K562 (cell line): Measurements from ENCODE around the gene IGIP. TPM values are rescaled to one million over a fixed set of nuclear protein-coding genes. Genes with fewer than 3 reads are reported as not detected.

Source experiments
- ASH1L ChIP-seq: fragments of 450-650 bp; IDR thresholded peaks from 2 replicates; pipeline ENCODE4 v1.6.1; 2018; ENCODE audit warnings: borderline replicate concordance, mild to moderate bottlenecking, low read depth; ENCODE audit not compliant: partially characterized antibody
- ATF3 ChIP-seq, 2 experiments: fragments of 450-650 bp in 1 of 2; sonication (generic) in 1 of 2; formaldehyde crosslinking in 1 of 2; IDR thresholded peaks in 1 of 2; conservative IDR thresholded peaks in 1 of 2; 2 replicates each; pipeline versions ENCODE4 v1.6.1 to v1.8.1; 2016 to 2023; ENCODE audit warnings: mild to moderate bottlenecking in 2 of 2, moderate library complexity in 2 of 2, inconsistent platforms in 1 of 2, missing genetic modification reagents in 1 of 2
- ATF6 ChIP-seq: sonication (generic); formaldehyde crosslinking; IDR thresholded peaks from 2 replicates; pipeline ENCODE4 v1.4.0; 2020; ENCODE audit warnings: mild to moderate bottlenecking, missing genetic modification reagents
- CBFA2T3 ChIP-seq: fragments of 450-650 bp; IDR thresholded peaks from 2 replicates; pipeline ENCODE4 v1.6.1; 2017
- CBX3 ChIP-seq, 2 experiments: IDR thresholded peaks; 1 replicate in 1 of 2; 2 replicates in 1 of 2; pipeline ENCODE4 v1.6.1; 2012; ENCODE audit warnings: inconsistent platforms in 2 of 2, low read length in 2 of 2, borderline replicate concordance in 1 of 2, control low read depth in 1 of 2
- CREM ChIP-seq: IDR thresholded peaks from 2 replicates; pipeline ENCODE4 v1.6.1; 2014; ENCODE audit warnings: antibody characterized with exemption, low read depth
- EP300 ChIP-seq: IDR thresholded peaks from 2 replicates; pipeline ENCODE4 v1.6.1; 2012; ENCODE audit warnings: low read length, improper control_type of control experiment
- FOSL1 ChIP-seq: fragments of 200-800 bp; sonication (Bioruptor generic); conservative IDR thresholded peaks from 2 replicates; pipeline ENCODE4 v1.6.1; 2016; ENCODE audit warnings: missing genetic modification characterization, missing compliant biosample characterization
- MAZ ChIP-seq, 2 experiments: fragments of 450-650 bp in 1 of 2; sonication (generic) in 1 of 2; formaldehyde crosslinking; IDR thresholded peaks in 1 of 2; conservative IDR thresholded peaks in 1 of 2; 2 replicates each; pipeline versions ENCODE4 v1.4.0 to v1.5.0; 2020; ENCODE audit warnings: mild to moderate bottlenecking in 1 of 2, missing genetic modification reagents in 1 of 2
- PCBP2 ChIP-seq: fragments of 200-400 bp; formaldehyde crosslinking; IDR thresholded peaks from 2 replicates; pipeline ENCODE4 v1.6.1; 2018; ENCODE audit warnings: low read length, low read depth, mild to moderate bottlenecking, moderate library complexity; ENCODE audit not compliant: poor library complexity, severe bottlenecking
- POU5F1 ChIP-seq: fragments of 150-350 bp; IDR thresholded peaks from 2 replicates; pipeline ENCODE4 v1.6.1; 2014; ENCODE audit warnings: borderline replicate concordance, low read length, low read depth, mild to moderate bottlenecking; ENCODE audit not compliant: partially characterized antibody
- RBM34 ChIP-seq: fragments of 200-400 bp; formaldehyde crosslinking; IDR thresholded peaks from 2 replicates; pipeline ENCODE4 v1.6.1; 2018; ENCODE audit warnings: low read length, borderline replicate concordance; ENCODE audit not compliant: insufficient read depth
- RCOR1 ChIP-seq, 2 experiments: IDR thresholded peaks; 2 replicates each; pipeline ENCODE4 v1.6.1; 2012; ENCODE audit warnings: low read depth in 2 of 2, low read length in 2 of 2, borderline replicate concordance in 1 of 2, improper control_type of control experiment in 1 of 2
- RREB1 ChIP-seq: fragments of 250-450 bp; sonication (Bioruptor Pico); IDR thresholded peaks from 2 replicates; pipeline ENCODE4 v1.4.0; 2020
- SLC30A9 ChIP-seq: fragments of 250-450 bp; sonication (Bioruptor Pico); IDR thresholded peaks from 2 replicates; pipeline ENCODE4 v1.8.0; 2022; ENCODE audit warnings: mild to moderate bottlenecking, moderate library complexity
- ZBTB34 ChIP-seq: fragments of 250-450 bp; sonication (Bioruptor Pico); IDR thresholded peaks from 2 replicates; pipeline ENCODE4 v1.8.0; 2021; ENCODE audit warnings: mild to moderate bottlenecking, moderate library complexity
- ZC3H11A ChIP-seq: IDR thresholded peaks from 2 replicates; pipeline ENCODE4 v1.6.1; 2012; ENCODE audit warnings: low read depth, low read length, improper control_type of control experiment
- polyA plus RNA-seq, 8 experiments: library from polyadenylated mRNA; depleted of rRNA in 4 of 8; stranded (reverse) in 5 of 8; unstranded in 3 of 8; fragments of >200 nt; fragmentation: Nextera tagmentation in 2 of 8; fragmentation: Illumina TruSeq in 1 of 8; extraction: Ambion mirVana in 2 of 8; extraction: Trizol in 1 of 8; gene quantifications; 2 replicates each; pipeline versions ENCODE4 v1.2.1 to v1.2.3, GENCODE V29; 2011 to 2014; ENCODE audit warnings: inconsistent platforms in 1 of 8, missing spikeins in 1 of 8
- total RNA-seq, 7 experiments: library from RNA; depleted of rRNA in 6 of 7; stranded (reverse); fragments of >200 nt in 6 of 7; fragmentation: Illumina TruSeq in 2 of 7; extraction: Trizol in 2 of 7; gene quantifications; 2 replicates each; pipeline versions ENCODE4 v1.2.1 to v1.2.3, GENCODE V29; 2011 to 2021; ENCODE audit warnings: low replicate concordance in 1 of 7

Gene IGIP
- total and polyA plus RNA-seq, 9 of the 15 experiments (the other 6 are each of a cell fraction or from before 2014, with no cell fraction given) = 0.52 to 1.6 (median 1.2) TPM

- TF ChIP-seq EP300 (no peak), CBX3 (IDR thresholded peaks at IDR 0.05; ENCODE audit: borderline replicate concordance in 1 of 2, low read length in 2 of 2) (no peak), CBFA2T3 (no peak), ASH1L (no peak), PCBP2 (no peak), FOSL1 (tag) (no peak), RREB1 (CRISPR knock-in tag) (no peak), ATF6 (CRISPR knock-in tag) (no peak), CREM (0 out of 2 replicates have a peak, but pooled peaks have one; percentile 14), ATF3 (IDR thresholded peaks at IDR 0.05) (no peak), ATF3 (CRISPR knock-in tag; conservative IDR thresholded peaks at IDR 0.05) (no peak), RCOR1 (IDR thresholded peaks at IDR 0.05; ENCODE audit: borderline replicate concordance in 1 of 2, low read depth in 2 of 2, low read length in 2 of 2) (peak in 1 of 2 experiments; percentile 37; a peak in 1 of 4 replicates), POU5F1 (no peak), ZBTB34 (no peak), RBM34 (no peak), MAZ (CRISPR knock-in tag; conservative IDR thresholded peaks at IDR 0.05 in 1 of 2, IDR thresholded peaks at IDR 0.05 in 1 of 2) (peak in 1 of 2 experiments; percentile 40; a peak in 2 of 4 replicates), SLC30A9 (CRISPR knock-in tag) (no peak), ZC3H11A (no peak)
Measured at GRCh38 chr5:140113699-140114263, 12.0 kb upstream of the IGIP start, which contains the start of gene PURA (continued).
